ENCODE measurements around the gene KCNH8.

DNA sequence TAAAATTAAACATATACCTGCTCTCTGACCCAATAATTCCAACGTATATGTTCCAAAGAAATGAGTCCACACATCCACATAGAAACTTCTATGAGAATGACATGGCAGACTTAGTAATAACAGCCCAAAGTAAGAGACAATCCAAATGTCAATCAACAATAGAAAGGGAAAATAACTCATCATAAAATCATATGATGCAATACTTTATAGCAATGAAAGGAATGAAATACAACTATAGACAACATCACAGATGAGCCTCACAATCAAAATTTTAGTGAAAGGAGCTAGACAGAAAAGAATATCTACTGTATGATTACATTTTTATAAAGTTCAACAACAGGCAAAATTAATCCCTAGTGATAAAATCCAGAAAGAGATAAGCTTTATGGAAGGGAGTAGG lies 23.6 kb upstream of the KCNH8 start:
- no peak for TF ChIP-seq EZH2phosphoT487 (IDR thresholded peaks at IDR 0.05)
- TF ChIP-seq, protein P1, sequence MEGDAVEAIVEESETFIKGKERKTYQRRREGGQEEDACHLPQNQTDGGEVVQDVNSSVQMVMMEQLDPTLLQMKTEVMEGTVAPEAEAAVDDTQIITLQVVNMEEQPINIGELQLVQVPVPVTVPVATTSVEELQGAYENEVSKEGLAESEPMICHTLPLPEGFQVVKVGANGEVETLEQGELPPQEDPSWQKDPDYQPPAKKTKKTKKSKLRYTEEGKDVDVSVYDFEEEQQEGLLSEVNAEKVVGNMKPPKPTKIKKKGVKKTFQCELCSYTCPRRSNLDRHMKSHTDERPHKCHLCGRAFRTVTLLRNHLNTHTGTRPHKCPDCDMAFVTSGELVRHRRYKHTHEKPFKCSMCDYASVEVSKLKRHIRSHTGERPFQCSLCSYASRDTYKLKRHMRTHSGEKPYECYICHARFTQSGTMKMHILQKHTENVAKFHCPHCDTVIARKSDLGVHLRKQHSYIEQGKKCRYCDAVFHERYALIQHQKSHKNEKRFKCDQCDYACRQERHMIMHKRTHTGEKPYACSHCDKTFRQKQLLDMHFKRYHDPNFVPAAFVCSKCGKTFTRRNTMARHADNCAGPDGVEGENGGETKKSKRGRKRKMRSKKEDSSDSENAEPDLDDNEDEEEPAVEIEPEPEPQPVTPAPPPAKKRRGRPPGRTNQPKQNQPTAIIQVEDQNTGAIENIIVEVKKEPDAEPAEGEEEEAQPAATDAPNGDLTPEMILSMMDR (IDR thresholded peaks at IDR 0.05), result no peak
- TF ChIP-seq EZH2 (IDR thresholded peaks at IDR 0.05), result no peak
